GM19043 (cell line): ENCODE results near the gene ACTL6B.

ENCODE experiments used
- ATAC-seq: cut with Tn5 transposase; IDR thresholded peaks from one replicate; pipeline ENCODE4 v1.9.1; 2021; ENCODE audit warnings: low read depth; ENCODE audit not compliant: unreplicated experiment

The ACTL6B gene

GRCh38 chr7:100630066-100630465, 26.2 kb downstream of the ACTL6B start:
- ATAC-seq, result no peak

GRCh38 chr7:100629117-100629716, 27.0 kb downstream of the ACTL6B start:
- ATAC-seq, result no peak

GRCh38 chr7:100627238-100627549, 29.1 kb downstream of the ACTL6B start:
- ATAC-seq, result no peak

- peak; percentile 84 for ATAC-seq
These were observed 29.6 kb downstream of the ACTL6B start for GRCh38 chr7:100626530-100627237.

- no peak for ATAC-seq
These were observed 30.2 kb downstream of the ACTL6B start for GRCh38 chr7:100626055-100626454.

GRCh38 chr7:100623951-100624824, 32.1 kb downstream of the ACTL6B start:
- no peak for ATAC-seq

- no peak for ATAC-seq
These were observed 34.7 kb downstream of the ACTL6B start for GRCh38 chr7:100621554-100621953.

GRCh38 chr7:100620804-100621203, 35.4 kb downstream of the ACTL6B start:
- ATAC-seq, result no peak

- ATAC-seq, result no peak
These were observed 36.0 kb downstream of the ACTL6B start for GRCh38 chr7:100620239-100620638.

- no peak for ATAC-seq
These were observed 41.9 kb downstream of the ACTL6B start for GRCh38 chr7:100614308-100614861.

GRCh38 chr7:100613412-100614175, 42.7 kb downstream of the ACTL6B start:
- no peak for ATAC-seq

- ATAC-seq, result no peak
These were observed 43.4 kb downstream of the ACTL6B start for GRCh38 chr7:100612730-100613390.

- peak; percentile 92 for ATAC-seq
These were observed 44.1 kb downstream of the ACTL6B start, which contains the start of gene MOSPD3 for GRCh38 chr7:100611983-100612729. Gene MOSPD3 (plus strand): TSS chr7:100612540. CDS start chr7:100612792, 252 bp downstream.

- ATAC-seq, result no peak
These were observed 46.3 kb downstream of the ACTL6B start for GRCh38 chr7:100609958-100610357.

- no peak for ATAC-seq
These were observed 49.1 kb downstream of the ACTL6B start for GRCh38 chr7:100607111-100607510.

GRCh38 chr7:100606313-100606712, 49.9 kb downstream of the ACTL6B start:
- ATAC-seq, result no peak

GRCh38 chr7:100604976-100605911, 51.0 kb downstream of the ACTL6B start:
- ATAC-seq, result no peak
